HG03159 (cell line): ENCODE measurements around the gene NDUFS2.
"Not testable (repeated sequence)": the region's sequence is repeated elsewhere in the genome, so short reads cannot be mapped to it uniquely, and the experiment has no call there.

Experiments
- ATAC-seq: cut with Tn5 transposase; IDR thresholded peaks from one replicate; pipeline ENCODE4 v1.9.1; 2021; ENCODE audit warnings: mild to moderate bottlenecking, moderate library complexity; ENCODE audit not compliant: unreplicated experiment

The NDUFS2 gene

DNA sequence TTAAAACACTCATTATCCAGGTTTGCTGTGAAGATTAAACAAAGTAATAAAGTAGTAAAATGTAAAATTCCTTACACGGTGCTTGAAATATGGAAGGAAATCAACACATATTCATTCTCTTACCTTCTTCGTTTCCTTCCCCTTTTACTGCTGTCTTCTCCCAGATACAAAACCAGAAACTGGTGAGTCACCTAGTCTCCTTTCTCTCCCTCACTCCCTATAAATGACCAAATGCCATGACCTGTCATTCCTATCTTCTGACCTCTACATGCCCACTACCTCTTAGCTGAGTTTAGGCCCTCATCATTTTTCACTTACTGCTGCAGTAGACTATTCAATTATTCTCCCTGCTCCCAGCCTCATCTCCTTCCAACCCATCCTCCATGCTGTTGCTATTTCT is 40.1 kb downstream of the NDUFS2 start:
- no peak for ATAC-seq

DNA sequence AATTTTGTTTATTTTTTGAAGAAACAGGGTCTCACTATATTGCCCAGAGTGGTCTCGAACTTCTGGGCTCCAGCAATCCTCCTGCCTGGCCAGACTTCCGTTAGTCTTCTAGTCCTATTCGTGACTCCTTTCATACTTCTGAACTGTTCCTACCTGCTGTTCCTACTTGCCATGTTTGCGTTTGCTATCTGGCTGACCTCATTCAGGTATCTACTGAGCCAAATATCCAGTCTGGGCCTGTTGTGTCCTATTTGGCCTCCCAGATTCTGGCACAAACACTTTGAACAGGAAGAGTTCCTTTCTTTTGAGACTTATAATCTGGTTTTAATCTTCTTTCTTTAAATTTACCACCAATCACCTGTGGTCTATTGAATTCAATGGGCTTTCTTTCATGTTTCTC is 42.7 kb downstream of the NDUFS2 start:
- ATAC-seq = no peak

DNA sequence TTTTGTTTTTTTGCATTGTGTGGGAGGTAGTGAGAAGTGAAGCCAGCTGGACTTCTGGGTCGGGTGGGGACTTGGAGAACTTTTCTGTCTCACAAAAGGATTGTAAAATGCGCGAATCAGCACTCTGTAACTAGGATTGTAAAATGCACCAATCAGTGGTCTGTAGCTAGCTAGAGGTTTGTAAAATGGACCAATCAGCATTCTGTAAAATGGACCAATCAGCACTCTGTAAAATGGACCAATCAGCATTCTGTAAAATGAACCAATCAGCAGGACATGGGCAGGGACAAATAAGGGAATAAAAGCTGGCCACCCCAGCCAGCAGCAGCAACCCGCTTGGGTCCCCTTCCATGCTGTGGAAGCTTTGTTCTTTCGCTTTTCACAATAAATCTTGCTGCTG is 47.9 kb downstream of the NDUFS2 start:
- not testable (repeated sequence) for ATAC-seq

DNA sequence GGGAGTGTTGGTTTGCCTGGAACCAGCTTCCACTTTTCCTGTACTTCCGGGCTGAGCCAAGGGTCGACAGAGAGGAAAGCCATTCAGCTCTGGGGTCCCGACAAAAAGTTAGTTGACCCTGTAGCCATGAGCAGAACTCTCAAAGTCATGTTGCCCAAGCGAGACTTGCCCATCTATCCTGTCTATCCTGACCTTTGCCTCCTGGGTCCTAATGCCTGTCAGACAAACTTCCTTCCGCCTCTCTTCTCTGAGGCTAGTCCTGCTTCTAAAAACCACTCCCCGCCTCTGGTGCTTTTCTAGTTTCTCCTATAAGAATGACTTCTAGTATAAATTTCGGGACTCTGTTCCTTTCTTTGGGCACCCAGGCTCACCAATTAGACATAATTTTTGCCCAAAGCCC is 48.7 kb downstream of the NDUFS2 start:
- no peak for ATAC-seq

DNA sequence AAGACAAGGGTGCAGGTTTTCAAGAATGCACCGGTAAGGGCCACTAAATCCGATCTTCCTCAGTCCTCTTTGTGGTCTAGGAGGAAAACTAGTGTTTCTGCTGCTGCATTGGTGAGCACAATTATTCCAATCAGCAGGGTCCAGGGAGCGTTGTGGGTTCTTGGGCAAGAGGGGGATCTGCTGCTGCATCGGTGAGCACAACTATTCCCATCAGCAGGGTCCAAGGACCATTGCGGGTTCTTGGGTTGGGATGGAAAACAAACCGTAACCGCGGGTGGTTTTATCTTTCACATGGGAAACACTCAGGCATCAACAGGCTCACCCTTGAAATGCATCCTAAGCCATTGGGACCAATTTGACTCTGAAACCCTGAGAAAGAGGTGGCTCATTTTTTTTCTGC is 49.4 kb downstream of the NDUFS2 start:
- no peak for ATAC-seq

DNA sequence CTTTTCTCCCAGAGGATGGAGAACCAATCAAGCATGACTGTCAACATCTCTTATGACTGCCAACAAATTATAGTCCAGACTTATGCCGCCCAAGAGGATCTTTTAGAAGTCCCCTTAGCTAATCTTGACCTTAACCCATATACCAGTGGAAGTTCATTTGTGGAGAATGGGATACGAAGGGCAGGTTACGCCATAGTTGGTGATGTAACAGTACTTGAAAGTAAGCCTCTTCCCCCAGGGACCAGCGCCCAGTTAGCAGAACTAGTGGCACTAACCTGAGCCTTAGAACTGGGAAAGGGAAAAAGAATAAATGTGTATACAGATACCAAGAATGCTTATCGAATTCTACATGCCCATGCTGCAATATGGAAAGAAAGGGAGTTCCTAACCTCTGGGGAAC is 53.1 kb downstream of the NDUFS2 start:
- ATAC-seq = not testable (repeated sequence)

DNA sequence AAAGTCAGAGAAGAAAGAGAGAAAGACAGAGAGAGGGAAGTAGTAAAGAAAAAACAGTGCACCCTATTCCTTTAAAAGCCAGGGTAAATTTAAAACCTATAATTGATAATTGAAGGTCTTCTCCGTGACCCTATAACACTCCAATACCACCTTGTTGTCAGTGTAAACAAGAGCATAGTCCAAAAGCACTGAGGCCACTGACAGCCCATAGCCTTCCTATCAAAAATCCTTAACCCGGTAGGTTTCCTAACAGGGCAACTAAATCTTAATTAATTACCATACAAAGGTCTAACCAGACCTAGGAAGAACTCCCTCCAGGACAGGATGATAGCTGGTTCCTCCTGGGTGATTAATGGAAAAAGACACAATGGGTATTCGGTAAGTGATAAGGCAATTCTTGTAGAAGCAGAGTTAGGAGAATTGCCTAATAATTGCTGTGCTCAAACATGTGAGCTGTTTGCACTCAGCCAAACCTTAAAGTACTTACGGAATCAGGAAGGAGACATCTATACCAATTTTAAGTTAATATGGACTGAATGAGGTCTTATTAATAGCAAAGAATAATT is 53.9 kb downstream of the NDUFS2 start:
- not testable (repeated sequence) for ATAC-seq

DNA sequence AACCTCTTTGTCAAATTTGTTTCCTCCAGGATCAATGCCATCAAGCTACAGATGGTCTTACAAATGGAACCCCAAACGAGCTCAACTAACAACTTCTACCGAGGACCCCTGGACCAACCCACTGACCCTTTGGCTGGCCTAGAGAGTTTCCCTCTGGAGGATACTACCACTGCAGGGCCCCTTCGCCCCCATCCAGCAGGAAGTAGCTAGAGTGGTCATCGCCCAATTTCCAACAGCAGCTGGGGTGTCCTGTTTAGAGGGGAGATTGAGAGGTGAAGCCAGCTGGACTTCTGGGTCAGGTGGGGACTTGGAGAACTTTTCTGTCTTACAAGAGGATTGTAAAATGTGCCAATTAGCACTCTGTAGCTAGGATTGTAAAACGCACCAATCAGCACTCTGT is 54.9 kb downstream of the NDUFS2 start:
- ATAC-seq = not testable (repeated sequence)

DNA sequence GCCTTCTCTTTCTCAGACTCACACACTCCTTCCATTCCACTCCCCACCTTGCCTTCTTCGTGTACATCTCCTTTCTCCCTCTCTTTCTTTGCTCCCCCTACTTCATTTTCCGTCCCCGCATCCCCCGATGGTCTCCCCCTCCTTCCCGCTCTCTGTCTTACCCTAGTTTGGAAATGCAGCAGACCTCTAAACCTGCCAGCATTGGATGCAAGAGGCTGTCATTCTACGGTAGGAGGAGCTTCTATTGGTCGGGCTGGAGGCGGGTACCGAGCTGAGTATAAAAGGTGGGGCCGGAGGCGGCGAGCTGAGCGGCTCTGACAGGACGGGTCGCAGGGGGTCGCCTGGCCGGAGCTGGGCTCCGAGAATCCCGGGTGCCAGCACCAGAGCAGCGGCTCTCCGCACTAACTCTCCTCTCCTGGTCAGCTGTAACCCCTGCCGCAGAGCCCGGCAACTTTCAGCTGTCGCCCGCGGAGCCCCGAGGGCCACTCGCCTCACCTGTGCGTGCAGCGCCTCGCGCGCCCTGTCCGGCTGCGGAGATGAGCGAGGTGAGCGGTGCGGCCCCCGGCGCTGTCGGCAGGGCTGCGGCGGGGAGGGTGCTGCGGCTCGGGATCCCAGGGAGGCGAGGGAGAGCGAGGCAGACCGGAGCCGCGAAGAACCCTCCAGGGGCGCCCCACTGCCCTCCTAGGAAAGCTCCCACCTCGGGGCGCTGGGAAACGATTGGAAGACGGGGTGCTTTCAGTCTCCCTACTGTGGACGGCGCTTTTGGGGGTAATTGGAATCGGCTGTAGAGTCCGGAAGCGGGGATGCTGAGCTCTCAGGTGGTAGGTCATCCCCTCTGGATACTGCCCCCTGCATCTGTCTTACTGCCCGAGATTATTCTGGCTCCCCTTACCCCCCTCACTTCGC is 56.5 kb downstream of the NDUFS2 start, which contains the start of gene PCP4L1:
TSS of gene PCP4L1 (plus strand) at position 307 of the 906 bp plus-strand sequence. CDS start at position 537, 230 bp downstream.
- ATAC-seq = peak; percentile 67

DNA sequence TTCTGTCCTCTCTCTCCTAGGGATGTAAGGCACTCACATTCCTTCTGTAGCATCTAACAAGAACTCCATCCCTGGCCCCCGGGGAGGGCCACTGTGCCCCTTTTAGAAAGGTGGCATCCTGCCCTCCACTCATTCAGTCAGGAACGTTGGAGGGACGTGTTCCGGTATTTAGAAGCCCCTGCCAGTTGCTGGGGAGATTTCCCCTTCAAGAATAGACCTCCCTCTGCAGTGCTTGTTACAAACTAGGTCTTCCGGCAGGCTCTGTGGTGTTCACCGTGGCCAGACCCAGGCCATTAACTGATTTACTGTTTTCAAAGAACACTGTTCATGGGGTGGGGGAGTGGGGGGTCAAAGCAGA is 57.2 kb downstream of the NDUFS2 start:
- ATAC-seq = no peak

DNA sequence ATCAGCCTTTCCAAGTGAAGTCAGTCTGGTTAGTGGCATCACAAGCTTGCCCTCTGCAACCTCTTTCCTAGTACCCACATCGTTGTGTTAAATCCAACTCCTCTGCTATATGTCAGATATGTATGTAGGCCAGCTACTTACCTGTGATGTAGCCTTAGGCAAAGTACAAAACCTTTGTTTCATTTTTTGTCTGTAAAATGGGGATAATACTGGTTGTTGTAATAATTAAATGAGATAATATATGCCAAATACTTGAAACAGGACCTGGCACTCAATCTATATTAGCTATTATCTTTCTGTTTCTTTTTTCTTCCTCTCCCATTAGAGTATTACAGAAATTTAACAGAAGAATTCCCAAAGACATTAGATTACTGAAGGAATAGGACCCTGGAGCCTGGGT is 57.6 kb downstream of the NDUFS2 start:
- no peak for ATAC-seq

DNA sequence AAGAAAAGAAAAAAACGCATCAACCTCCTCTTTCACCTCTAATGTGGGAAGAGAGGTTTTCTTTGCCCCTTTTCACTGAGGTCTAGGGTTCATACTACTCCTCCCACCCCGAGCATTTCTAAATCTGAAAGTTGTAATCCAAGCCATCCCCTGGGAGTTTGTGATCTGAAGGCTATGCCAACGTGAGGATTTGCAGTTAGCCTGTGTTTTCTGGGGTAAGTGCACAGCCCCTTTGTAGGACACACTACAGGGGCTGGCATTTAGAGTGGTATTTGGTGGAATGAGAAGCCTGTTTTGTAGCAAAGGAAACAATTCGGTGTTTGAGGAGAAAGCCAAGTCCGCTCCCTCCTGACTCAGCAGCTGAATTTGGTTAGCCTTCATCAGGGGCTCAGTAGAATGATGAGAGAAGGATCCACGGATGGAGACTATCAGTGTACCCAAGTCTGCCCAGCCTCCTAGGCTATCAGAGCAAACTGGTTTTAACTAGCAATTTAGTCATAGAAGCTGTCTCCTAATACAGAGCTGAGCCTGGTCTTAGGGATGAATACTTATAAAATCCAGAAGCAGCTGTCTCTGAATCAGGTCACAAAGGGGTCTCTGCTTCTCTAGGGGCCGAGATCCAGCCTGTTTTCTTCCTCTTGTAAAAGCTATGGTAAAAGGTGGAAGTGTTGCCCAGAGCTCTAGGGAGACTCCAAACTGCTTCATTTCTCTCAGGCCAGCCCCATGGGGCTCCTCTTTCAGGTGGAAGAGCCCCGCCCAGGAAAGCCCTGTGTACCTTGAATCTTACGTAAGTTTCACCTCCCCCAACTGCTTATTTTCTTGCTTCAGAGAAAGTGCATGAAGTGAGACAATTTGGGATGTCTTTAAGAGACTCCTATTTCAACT is 58.5 kb downstream of the NDUFS2 start:
- ATAC-seq = peak; percentile 13

DNA sequence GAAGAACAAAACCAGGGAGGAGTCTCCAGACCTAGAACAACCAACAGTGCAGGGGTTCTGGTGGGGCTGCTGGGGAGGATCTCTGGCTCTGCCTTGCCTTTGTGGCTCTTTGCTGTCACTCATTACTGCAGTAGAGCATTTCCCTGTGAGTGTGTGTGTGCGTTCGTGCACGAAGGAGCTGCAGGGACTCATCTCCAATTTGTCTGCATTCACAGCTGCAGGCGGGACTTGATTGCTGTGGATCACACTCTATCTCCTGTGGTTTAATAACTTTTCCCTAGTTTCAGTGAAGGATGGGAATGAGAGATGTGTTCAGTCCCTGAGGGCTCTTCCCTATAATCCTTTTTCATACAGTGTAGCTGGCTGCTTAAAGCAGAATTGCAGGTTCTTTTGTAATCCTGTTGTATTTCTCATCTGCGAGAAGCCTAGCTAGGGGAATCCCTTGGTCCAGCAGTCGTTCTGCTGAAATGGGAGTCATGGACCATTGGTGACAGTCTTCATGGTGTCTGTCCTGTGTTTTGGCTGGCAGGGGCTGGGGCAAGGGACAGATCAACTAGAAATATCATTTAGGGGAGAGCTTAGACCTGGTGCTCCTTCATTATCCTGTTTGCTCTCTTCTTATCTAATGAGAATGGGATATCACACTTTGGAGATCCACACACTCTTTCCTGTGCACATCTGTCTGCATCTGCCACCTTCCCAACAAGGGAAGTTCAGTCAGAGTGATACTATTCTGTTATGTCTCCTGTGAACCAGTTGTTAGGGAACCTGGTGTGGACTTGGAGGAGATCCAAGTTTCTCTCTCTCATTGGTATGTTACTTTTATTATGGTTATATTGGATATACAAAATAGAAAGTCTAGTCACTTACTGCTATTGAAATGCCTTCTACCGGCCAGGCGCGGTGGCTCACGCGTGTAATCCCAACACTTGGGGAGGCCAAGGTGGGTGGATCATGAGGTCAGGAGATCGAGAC is 59.4 kb downstream of the NDUFS2 start:
- peak; percentile 52 for ATAC-seq
